HG02938 (cell line): ENCODE results near the gene CNGA2.

ENCODE experiments used
- ATAC-seq: cut with Tn5 transposase; IDR thresholded peaks from one replicate; pipeline ENCODE4 v1.9.1; 2021; ENCODE audit warnings: mild to moderate bottlenecking, moderate library complexity; ENCODE audit not compliant: unreplicated experiment

CNGA2 gene

GRCh38 chrX:151711154-151711553, 23.4 kb upstream of the CNGA2 start:
- ATAC-seq = no peak

GRCh38 chrX:151711787-151712186, 22.8 kb upstream of the CNGA2 start:
- ATAC-seq = no peak

- ATAC-seq = no peak
Observed at GRCh38 chrX:151712253-151712652, 22.3 kb upstream of the CNGA2 start.

GRCh38 chrX:151713849-151714248, 20.7 kb upstream of the CNGA2 start:
- ATAC-seq = no peak

DNA sequence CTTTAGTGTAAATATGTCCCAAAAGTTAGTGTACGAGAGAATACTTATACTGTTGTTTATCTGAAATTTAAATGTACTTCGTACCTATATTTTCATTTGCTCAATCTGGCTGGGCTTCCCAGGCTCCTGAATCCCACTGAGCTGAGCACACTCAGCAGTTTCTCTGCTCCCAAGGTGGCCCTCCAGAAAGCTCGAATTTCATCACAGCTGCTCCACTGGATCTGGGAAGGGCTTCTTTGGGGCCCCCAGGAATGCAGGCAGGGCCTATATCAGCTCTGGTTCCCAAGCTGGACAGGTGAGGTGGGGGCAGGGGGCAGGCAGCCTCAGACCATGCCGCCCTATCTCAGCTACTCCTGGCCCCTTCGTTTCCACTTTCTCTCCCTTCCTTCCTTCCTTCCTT, 20.2 kb upstream of the CNGA2 start:
- no peak for ATAC-seq

- ATAC-seq = no peak
Observed at GRCh38 chrX:151715752-151716151, 18.8 kb upstream of the CNGA2 start, which contains the start of gene FATE1. Gene FATE1, plus strand, starts transcription at chrX:151716035. Its CDS starts 85 bp downstream, at chrX:151716120.

GRCh38 chrX:151722241-151722846, 12.2 kb upstream of the CNGA2 start:
- no peak for ATAC-seq

GRCh38 chrX:151723156-151723760, 11.3 kb upstream of the CNGA2 start:
- ATAC-seq = no peak

- no peak for ATAC-seq
Observed at GRCh38 chrX:151724563-151725337, 9.8 kb upstream of the CNGA2 start.

- ATAC-seq = no peak
Observed at GRCh38 chrX:151725338-151725614, 9.3 kb upstream of the CNGA2 start.

- ATAC-seq = no peak
Observed at GRCh38 chrX:151726751-151727150, 7.8 kb upstream of the CNGA2 start.

DNA sequence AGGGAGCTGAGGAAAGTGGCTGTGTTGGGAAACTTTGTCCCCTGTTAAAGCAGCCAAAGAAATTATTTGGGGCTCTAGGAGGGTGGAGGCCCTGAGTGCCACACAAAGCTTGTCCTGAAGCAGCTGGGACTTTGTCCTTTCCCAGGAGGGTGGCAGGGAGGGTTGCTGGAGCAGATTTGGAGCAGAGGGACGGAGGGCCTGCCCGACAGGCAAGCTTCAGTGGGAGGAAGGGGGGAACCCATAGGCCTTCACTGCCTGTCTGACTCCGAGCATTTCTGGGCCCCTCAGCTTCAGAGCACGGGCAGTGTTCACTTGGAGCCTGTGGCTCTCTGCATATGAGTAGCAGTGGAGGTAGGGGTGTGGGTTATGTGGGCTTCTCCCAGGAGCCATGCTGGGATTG, 7.2 kb upstream of the CNGA2 start:
- ATAC-seq = no peak

GRCh38 chrX:151729056-151729725, 5.4 kb upstream of the CNGA2 start:
- ATAC-seq = no peak

- ATAC-seq = no peak
Observed at GRCh38 chrX:151735219-151735618, 673 bp downstream of the CNGA2 start.

DNA sequence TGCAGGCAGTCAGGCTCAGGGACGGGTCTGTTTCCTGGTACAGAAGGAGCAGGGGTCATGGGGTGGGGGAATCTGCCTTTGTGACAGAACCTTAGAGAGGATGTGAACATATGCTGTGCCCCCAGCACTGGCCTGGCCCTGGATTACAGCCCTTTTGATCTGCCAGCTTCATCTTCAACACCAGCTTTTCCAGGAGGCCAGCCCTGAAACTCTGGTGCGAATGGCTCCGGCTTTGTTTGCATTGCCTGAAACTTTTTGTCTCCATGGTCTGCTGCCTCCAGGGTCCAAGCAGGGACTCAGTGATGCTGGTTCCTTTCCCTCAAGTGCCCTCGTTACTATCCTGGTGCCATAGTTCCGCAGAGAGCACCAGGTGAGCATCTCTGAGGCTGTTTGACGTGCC, 2.1 kb downstream of the CNGA2 start:
- no peak for ATAC-seq

- ATAC-seq = no peak
Observed at GRCh38 chrX:151737494-151737893, 2.9 kb downstream of the CNGA2 start.

DNA sequence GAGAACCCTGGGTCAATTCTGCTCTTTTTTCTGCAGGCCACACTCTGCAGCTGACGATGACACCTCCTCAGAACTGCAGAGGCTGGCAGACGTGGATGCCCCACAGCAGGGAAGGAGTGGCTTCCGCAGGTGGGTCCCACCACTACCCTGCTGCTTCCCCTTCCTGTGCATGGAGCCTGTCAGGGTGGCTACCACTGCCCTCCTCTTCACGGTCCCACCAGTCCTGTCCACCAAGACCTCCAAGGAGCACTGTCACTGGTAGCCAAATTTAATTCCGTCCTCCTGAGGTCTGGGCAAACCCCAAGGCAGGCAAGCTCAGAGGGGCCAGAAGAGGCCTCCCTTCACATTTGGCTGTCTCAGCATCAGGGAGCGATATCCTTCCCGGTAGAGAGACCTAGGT, 4.2 kb downstream of the CNGA2 start:
- ATAC-seq = no peak

DNA sequence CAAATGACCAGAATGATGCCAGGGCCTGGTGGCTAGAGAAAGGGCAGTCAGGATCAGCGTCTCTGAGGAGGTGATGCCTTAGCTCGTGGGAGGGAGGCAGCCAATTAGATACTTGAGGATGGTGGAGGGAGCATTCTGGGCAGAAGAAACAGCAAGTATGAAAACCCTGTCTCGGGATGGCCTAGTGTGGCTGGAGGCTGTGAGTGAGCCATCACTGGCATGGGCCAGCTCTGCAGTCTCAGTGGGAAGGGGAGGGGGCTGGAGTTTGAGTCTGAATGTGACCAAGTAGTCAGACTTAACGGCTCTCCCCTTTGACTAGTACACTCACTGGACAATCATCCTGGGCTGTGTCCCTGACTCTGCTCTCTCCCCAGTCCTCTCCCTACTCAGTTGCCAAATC, 7.1 kb downstream of the CNGA2 start:
- no peak for ATAC-seq

GRCh38 chrX:151742311-151742710, 7.8 kb downstream of the CNGA2 start:
- no peak for ATAC-seq

- ATAC-seq = no peak
Observed at GRCh38 chrX:151743651-151744470, 9.3 kb downstream of the CNGA2 start.

DNA sequence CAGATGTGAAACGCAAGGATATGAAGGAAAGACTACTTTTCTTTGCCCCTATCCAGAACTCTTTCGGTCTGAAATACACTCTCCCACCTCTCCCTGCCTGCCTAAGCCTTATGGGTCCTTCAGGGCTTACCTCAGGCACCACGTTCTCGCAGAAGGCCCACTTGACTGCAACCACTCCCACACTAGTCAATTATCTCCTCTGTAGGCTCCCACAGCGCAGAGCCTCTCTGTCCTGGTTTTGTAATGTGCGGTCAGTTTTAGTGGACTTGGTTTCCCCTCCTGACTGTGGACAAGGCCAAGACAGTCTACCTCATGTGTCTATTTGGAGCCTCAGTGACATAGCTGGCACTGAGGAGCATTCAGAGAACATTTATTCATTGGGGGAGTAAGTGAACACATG, 11.1 kb downstream of the CNGA2 start:
- ATAC-seq = no peak
